Activated T-cell treated with anti-CD3 and anti-CD28 coated beads for 4 hours (primary cell): ENCODE results near the gene TUBGCP3.

Experiments used
- DNase-seq: peaks from one replicate; pipeline ENCODE4 v3.0.0-alpha.2; 2020

Gene TUBGCP3

GRCh38 chr13:112450118-112450903, 137.6 kb downstream of the TUBGCP3 start:
- no peak for DNase-seq

GRCh38 chr13:112449545-112449930, 138.4 kb downstream of the TUBGCP3 start:
- no peak for DNase-seq

GRCh38 chr13:112448621-112449544, 139.1 kb downstream of the TUBGCP3 start:
- DNase-seq, result no peak

- no peak for DNase-seq
Measured at GRCh38 chr13:112447761-112448603, 140.0 kb downstream of the TUBGCP3 start.

- DNase-seq, result no peak
Measured at GRCh38 chr13:112447306-112447705, 140.6 kb downstream of the TUBGCP3 start.

GRCh38 chr13:112446867-112447266, 141.1 kb downstream of the TUBGCP3 start:
- DNase-seq, result no peak

GRCh38 chr13:112446347-112446861, 141.5 kb downstream of the TUBGCP3 start:
- no peak for DNase-seq

- no peak for DNase-seq
Measured at GRCh38 chr13:112445411-112446271, 142.3 kb downstream of the TUBGCP3 start.

GRCh38 chr13:112444416-112445399, 143.2 kb downstream of the TUBGCP3 start:
- no peak for DNase-seq

GRCh38 chr13:112443995-112444311, 144.0 kb downstream of the TUBGCP3 start:
- DNase-seq, result no peak

- DNase-seq, result no peak
Measured at GRCh38 chr13:112443191-112443994, 144.6 kb downstream of the TUBGCP3 start.

GRCh38 chr13:112442483-112443090, 145.4 kb downstream of the TUBGCP3 start:
- DNase-seq, result no peak

GRCh38 chr13:112441779-112442310, 146.1 kb downstream of the TUBGCP3 start:
- DNase-seq, result no peak

- DNase-seq, result no peak
Measured at GRCh38 chr13:112441226-112441625, 146.7 kb downstream of the TUBGCP3 start.

- no peak for DNase-seq
Measured at GRCh38 chr13:112438515-112438914, 149.4 kb downstream of the TUBGCP3 start.

- DNase-seq, result no peak
Measured at GRCh38 chr13:112438094-112438493, 149.9 kb downstream of the TUBGCP3 start.

GRCh38 chr13:112435973-112436372, 152.0 kb downstream of the TUBGCP3 start:
- DNase-seq, result no peak
